Glutamatergic neuron (in vitro differentiated cells): Measurements from ENCODE around the gene FEM1B. TPM values are rescaled to one million over a fixed set of nuclear protein-coding genes. Genes with fewer than 3 reads are reported as not detected.

ENCODE experiments used
- DNase-seq: peaks from one replicate; pipeline ENCODE4 v3.0.0; 2022
- H3K27ac Mint-ChIP-seq: one replicate; pipeline ENCODE4 v1.8.0; 2020; ENCODE audit warnings: mild to moderate bottlenecking, mixed read lengths, inconsistent platforms; ENCODE audit not compliant: unreplicated experiment
- H3K27me3 Mint-ChIP-seq: one replicate; pipeline ENCODE4 v1.8.0; 2020; ENCODE audit warnings: mild to moderate bottlenecking, moderate library complexity, mixed read lengths, inconsistent platforms; ENCODE audit not compliant: unreplicated experiment
- H3K36me3 Mint-ChIP-seq: one replicate; pipeline ENCODE4 v1.8.0; 2020; ENCODE audit warnings: mild to moderate bottlenecking, mixed read lengths, inconsistent platforms; ENCODE audit not compliant: unreplicated experiment
- H3K4me1 Mint-ChIP-seq: one replicate; pipeline ENCODE4 v1.8.0; 2020; ENCODE audit warnings: mild to moderate bottlenecking, low read depth, mixed read lengths, inconsistent platforms; ENCODE audit not compliant: unreplicated experiment
- H3K4me3 Mint-ChIP-seq: one replicate; pipeline ENCODE4 v1.8.0; 2020; ENCODE audit warnings: mild to moderate bottlenecking, mixed read lengths, inconsistent platforms; ENCODE audit not compliant: unreplicated experiment
- H3K9me3 Mint-ChIP-seq: one replicate; pipeline ENCODE4 v1.8.0; 2020; ENCODE audit warnings: mild to moderate bottlenecking, moderate library complexity, mixed read lengths, inconsistent platforms; ENCODE audit not compliant: unreplicated experiment
- CTCF ChIP-seq: fragments of 200-600 bp; sonication (generic); IDR thresholded peaks from one replicate; pipeline ENCODE4 v1.5.0; 2021; ENCODE audit not compliant: partially characterized antibody, unreplicated experiment
- total RNA-seq: library from RNA; stranded (reverse); fragmentation: NEBNext Ultra II Directional; extraction: Animal tissue kit (Norgen Biotek cat#: 25700); gene quantifications from one replicate; pipeline ENCODE4 v1.2.1, GENCODE V29; 2021; ENCODE audit not compliant: unreplicated experiment

The FEM1B gene
- total RNA-seq, 1 donor from 2014 or later = 69.6 TPM

- Mint-ChIP-seq H3K9me3 (no peaks in the 10 kb centered on the region), H3K4me1 (no peaks in the 10 kb centered on the region), H3K27ac (no peak overlapping the region), H3K4me3 (no peak overlapping the region), H3K27me3 (no peaks in the 10 kb centered on the region), H3K36me3 (no peaks in the 10 kb centered on the region)
- TF ChIP-seq CTCF = no peak
- no peak for DNase-seq
Measured at GRCh38 chr15:68259883-68260282, 17.7 kb upstream of the FEM1B start.

- no peak for TF ChIP-seq CTCF
- DNase-seq = no peak
- H3K27me3 Mint-ChIP-seq = no peaks in the 10 kb centered on the region
- H3K4me1 Mint-ChIP-seq = no peaks in the 10 kb centered on the region
- H3K9me3 Mint-ChIP-seq = no peaks in the 10 kb centered on the region
- no peak overlapping the region for H3K4me3 Mint-ChIP-seq
- H3K27ac Mint-ChIP-seq = no peak overlapping the region
- no peaks in the 10 kb centered on the region for H3K36me3 Mint-ChIP-seq
Measured at GRCh38 chr15:68261241-68261640, 16.3 kb upstream of the FEM1B start.

- no peak for DNase-seq
- no peak overlapping the region for H3K4me3 Mint-ChIP-seq
- no peak for TF ChIP-seq CTCF
- H3K27me3 Mint-ChIP-seq = no peaks in the 10 kb centered on the region
- H3K4me1 Mint-ChIP-seq = no peaks in the 10 kb centered on the region
- no peaks in the 10 kb centered on the region for H3K9me3 Mint-ChIP-seq
- no peak overlapping the region for H3K27ac Mint-ChIP-seq
- no peaks in the 10 kb centered on the region for H3K36me3 Mint-ChIP-seq
Measured at GRCh38 chr15:68261980-68262379, 15.6 kb upstream of the FEM1B start.

- Mint-ChIP-seq H3K36me3 (no peaks in the 10 kb centered on the region), H3K27me3 (no peaks in the 10 kb centered on the region), H3K4me1 (no peaks in the 10 kb centered on the region), H3K9me3 (no peaks in the 10 kb centered on the region), H3K4me3 (no peak overlapping the region), H3K27ac (no peak overlapping the region)
- TF ChIP-seq CTCF = no peak
- DNase-seq = no peak
Measured at GRCh38 chr15:68262514-68263356, 14.8 kb upstream of the FEM1B start.

GRCh38 chr15:68264282-68264681 is 13.3 kb upstream of the FEM1B start:
- no peaks in the 10 kb centered on the region for H3K9me3 Mint-ChIP-seq
- H3K36me3 Mint-ChIP-seq = no peaks in the 10 kb centered on the region
- H3K27ac Mint-ChIP-seq = no peak overlapping the region
- no peak for TF ChIP-seq CTCF
- H3K4me1 Mint-ChIP-seq = no peaks in the 10 kb centered on the region
- DNase-seq = no peak
- H3K4me3 Mint-ChIP-seq = no peak overlapping the region
- no peaks in the 10 kb centered on the region for H3K27me3 Mint-ChIP-seq
